HUES48 (cell line): ENCODE results near the gene PLGRKT.
"Not testable (repeated sequence)": the region's sequence is repeated elsewhere in the genome, so short reads cannot be mapped to it uniquely, and the experiment has no call there.

Experiments
- H3K27ac ChIP-seq: one replicate; pipeline ENCODE4 v1.7.0; 2013; ENCODE audit warnings: low read depth, low read length, inconsistent platforms
- H3K27me3 ChIP-seq: 2 replicates; pipeline ENCODE4 v1.6.1; 2013; ENCODE audit warnings: mild to moderate bottlenecking, low read length; ENCODE audit not compliant: control insufficient read depth, insufficient read depth
- H3K36me3 ChIP-seq: 2 replicates; pipeline ENCODE4 v1.6.1; 2013; ENCODE audit warnings: low read length; ENCODE audit not compliant: control insufficient read depth, insufficient read depth
- H3K4me1 ChIP-seq: 2 replicates; pipeline ENCODE4 v1.6.1; 2013; ENCODE audit warnings: mild to moderate bottlenecking, low read length; ENCODE audit not compliant: control insufficient read depth, insufficient read depth
- H3K4me3 ChIP-seq: 2 replicates; pipeline ENCODE4 v1.5.1; 2013; ENCODE audit warnings: mild to moderate bottlenecking, low read depth, low read length
- H3K9ac ChIP-seq: 2 replicates; pipeline ENCODE4 v1.6.1; 2013; ENCODE audit warnings: mild to moderate bottlenecking, low read depth, low read length, moderate library complexity
- H3K9me3 ChIP-seq: 2 replicates; pipeline ENCODE4 v1.6.1; 2013; ENCODE audit warnings: low read length; ENCODE audit not compliant: control insufficient read depth, insufficient read depth

PLGRKT gene

DNA sequence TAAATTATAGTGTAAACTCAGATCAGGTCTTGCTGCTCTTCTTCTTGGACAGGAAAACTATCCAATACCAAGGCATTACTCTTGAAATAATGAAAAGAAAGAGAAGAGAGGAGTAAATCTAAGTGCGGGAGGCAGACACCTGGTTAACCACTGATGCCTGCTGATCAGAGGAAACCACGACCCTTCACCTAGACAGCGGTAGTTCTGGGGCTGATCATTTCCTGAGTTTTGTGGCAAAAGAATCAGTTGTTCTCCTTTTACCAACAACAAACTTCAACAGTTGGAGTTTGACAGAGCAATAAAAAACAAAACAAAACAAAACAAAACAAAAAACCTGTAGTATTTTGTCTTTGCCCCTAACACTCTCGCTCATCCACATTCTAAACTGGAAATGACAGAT lies 101.0 kb downstream of the PLGRKT start:
- Histone ChIP-seq H3K9ac (no peak overlapping the region), H3K36me3 (no peaks in the 10 kb centered on the region), H3K4me1 (peaks cover 4% of the 10 kb centered on the region; the same call in 1 of the 2 replicates), H3K27ac (no peak overlapping the region), H3K4me3 (no peak overlapping the region), H3K9me3 (no peaks in the 10 kb centered on the region), H3K27me3 (no peaks in the 10 kb centered on the region)

DNA sequence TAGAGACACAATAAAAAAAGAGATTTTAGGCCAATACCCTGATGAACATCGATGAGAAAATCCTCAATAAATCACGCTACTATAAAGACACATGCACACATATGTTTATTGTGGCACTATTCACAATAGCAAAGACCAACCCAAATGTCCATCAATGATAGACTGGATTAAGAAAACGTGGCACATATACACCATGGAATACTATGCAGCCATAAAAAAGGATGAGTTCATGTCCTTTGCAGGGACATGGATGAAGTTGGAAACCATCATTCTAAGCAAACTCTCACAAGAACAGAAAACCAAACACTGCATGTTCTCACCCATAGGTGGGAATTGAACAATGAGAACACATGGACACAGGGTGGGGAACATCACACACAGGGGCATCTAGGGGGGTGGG lies 106.4 kb downstream of the PLGRKT start:
- not testable (repeated sequence) for H3K36me3 ChIP-seq, H3K27me3 ChIP-seq, H3K9ac ChIP-seq, H3K4me3 ChIP-seq, H3K9me3 ChIP-seq, H3K27ac ChIP-seq, H3K4me1 ChIP-seq

DNA sequence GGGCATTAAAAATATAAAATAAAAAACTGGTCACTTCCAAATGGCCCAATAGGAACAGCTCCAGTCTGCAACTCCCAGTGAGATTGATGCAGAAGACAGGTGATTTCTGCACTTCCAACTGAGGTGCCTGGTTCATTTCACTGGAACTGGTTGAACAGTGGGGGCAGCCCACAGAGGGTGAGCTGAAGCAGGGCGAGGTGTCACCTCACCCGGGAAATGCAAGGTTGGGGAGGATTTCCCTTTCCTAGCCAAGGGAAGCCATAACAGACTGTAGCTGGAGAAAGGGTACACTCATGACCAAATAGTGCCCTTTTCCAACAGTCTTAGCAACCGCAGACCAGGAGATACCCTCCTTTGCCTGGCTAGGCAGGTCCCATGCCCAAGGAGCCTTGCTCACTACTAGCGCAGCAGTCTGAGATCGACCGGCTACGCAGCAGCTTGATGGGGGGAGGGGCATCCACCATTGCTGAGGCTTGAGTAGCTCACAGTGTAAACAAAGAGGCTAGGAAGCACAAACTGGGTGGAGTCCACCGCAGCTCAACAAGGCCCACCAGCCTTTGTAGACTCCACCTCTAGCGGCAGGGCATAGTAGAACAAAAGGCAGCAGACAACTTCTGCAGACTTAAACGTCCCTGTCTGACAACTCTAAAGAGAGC lies 110.7 kb downstream of the PLGRKT start:
- H3K9me3 ChIP-seq = no peaks in the 10 kb centered on the region
- no peaks in the 10 kb centered on the region for H3K27me3 ChIP-seq
- peaks cover 5% of the 10 kb centered on the region for H3K4me1 ChIP-seq
- H3K27ac ChIP-seq = no peak overlapping the region
- H3K4me3 ChIP-seq = peak overlapping the region; percentile 37
- peak overlapping the region; percentile 4; the same call in 1 of the 2 replicates for H3K9ac ChIP-seq
- H3K36me3 ChIP-seq = no peaks in the 10 kb centered on the region

DNA sequence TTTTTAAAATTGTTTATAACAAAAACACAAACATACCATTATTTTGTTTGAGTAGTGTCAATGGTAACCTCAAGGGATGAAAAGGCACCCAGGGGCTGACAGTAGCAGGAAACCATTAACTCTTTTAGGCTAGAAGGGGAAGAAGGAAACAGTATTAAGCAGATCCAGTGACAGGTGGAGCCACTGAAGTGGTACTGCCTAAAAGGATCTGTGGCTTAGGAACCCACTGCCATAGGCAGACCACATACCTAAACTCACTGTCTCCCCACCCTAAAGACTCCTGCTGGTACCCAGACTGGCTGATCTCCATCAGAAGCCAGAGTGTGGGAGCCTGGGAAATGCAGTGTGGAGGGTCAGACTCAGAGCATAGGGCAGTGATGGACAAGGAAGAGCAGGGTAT lies 111.5 kb downstream of the PLGRKT start:
- Histone ChIP-seq H3K27me3 (no peaks in the 10 kb centered on the region), H3K9me3 (no peaks in the 10 kb centered on the region), H3K4me1 (peaks cover 5% of the 10 kb centered on the region), H3K27ac (no peak overlapping the region), H3K9ac (no peak overlapping the region), H3K4me3 (no peak overlapping the region), H3K36me3 (no peaks in the 10 kb centered on the region)

DNA sequence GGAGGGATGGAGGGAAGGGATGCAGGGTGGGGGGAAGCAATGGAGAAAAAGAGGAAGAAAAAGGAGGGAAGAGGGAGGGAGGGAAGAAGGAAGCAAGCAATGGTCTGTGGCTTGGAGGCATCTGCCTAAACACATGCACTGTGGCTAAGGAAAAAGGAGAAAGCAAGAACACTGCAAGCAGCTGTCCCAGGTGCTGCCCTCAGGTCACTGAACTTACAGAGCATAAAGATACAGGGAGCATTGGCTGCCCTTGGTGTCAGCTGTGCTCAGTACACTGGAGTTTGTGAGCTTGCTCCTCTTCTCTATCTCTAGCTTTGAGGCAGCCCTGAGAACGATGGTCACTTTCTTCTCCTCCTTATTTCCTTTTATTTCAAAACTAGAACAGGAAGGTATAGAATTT lies 116.1 kb downstream of the PLGRKT start:
- H3K4me3 ChIP-seq, H3K36me3 ChIP-seq, H3K9ac ChIP-seq, H3K27me3 ChIP-seq, H3K27ac ChIP-seq, H3K4me1 ChIP-seq, H3K9me3 ChIP-seq: not testable (repeated sequence)

DNA sequence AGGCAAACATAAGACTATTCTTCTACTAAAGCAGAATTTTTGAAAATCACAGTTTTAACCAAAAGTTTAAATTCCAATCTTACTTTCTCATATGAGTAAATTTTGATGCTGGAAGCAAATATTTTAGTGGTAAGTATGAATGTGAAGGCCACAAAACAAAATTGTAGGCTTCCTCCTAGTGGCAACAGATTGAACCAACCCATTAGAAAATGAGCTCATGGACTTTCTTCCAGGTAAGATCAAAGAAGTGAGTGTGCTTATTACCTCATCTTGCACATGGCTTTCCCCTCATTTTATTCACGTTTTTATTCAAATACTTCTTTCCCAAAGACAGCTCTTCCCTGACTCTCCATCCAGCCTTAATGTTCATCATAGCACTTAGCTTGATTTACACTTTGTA lies 116.7 kb downstream of the PLGRKT start:
- no peak overlapping the region for H3K9ac ChIP-seq
- H3K27me3 ChIP-seq = no peaks in the 10 kb centered on the region
- no peaks in the 10 kb centered on the region for H3K4me1 ChIP-seq
- no peaks in the 10 kb centered on the region for H3K9me3 ChIP-seq
- H3K36me3 ChIP-seq = no peaks in the 10 kb centered on the region
- H3K27ac ChIP-seq = no peak overlapping the region
- H3K4me3 ChIP-seq = no peak overlapping the region

DNA sequence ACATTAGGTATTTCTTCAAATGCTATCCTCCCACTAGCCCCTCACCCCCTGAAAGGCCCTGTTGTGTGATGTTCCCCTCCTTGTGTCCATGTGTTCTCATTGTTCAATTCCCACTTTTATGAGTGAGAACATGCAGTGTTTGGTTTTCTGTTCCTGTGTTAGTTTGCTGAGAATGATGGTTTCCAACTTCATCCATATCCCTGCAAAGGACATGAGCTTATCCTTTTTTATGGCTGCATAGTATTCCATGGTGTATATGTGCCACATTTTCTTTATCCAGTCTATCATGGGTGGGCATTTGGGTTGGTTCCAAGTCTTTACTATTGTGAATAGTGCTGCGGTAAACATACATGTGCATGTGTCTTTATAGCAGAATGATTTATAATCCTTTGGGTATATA lies 121.3 kb downstream of the PLGRKT start:
- not testable (repeated sequence) for H3K27ac ChIP-seq, H3K27me3 ChIP-seq, H3K4me1 ChIP-seq, H3K36me3 ChIP-seq, H3K4me3 ChIP-seq, H3K9ac ChIP-seq, H3K9me3 ChIP-seq

DNA sequence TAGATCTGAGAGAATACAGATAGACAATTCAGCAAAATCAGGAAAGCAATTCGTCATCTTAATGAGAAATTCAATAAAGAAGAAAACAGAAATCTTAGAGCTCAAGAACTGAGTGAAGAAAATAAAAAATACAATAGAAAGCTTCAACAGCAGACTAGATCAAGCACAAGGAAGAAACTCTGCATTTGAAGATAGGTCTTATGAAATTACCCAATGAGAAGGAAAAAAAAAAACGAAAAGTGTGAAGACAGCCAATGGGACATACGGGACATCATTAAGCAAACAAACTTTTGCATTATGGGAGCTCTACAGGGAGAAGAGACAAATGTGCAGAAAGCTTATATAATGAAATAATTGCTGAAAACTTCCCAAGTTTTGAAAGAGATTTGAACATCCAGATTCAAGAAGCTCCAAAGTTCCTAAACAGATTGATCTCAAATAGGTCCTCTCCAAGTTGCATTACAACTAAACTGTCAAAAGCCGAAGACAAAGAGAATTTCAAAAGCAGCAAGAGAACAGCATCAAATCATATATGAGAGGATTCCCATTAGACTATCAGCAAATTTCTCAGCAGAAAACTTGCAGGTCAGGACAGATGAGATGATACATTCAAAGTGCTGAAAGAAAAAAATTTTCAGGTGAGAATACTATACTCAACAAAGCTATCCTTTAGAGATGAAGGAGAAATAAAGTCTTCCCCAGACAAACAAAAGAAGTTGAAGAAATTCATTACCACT lies 122.4 kb downstream of the PLGRKT start:
- Histone ChIP-seq H3K4me3 (no peak overlapping the region), H3K4me1 (no peaks in the 10 kb centered on the region), H3K9me3 (peaks cover 3% of the 10 kb centered on the region; the same call in 1 of the 2 replicates), H3K27me3 (no peaks in the 10 kb centered on the region), H3K9ac (no peak overlapping the region), H3K36me3 (no peaks in the 10 kb centered on the region), H3K27ac (no peak overlapping the region)

DNA sequence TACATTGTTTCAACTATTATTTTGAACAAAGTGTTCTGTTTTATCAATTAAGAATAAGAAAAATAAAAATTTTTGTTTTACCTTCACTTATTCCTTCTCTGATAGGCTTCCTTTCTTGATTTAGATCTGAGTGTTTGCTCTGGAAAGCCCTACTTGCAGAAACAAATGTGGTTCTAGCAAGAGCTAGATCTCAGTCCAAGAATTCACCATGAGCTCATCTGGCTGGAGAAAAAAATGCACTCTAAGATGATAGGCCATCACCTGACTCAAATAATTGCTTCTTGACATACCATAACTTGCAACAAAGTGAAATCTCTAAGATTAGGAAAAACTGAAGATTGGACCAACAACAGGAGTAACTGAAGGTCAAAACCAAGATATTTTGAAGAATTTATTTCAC lies 126.9 kb downstream of the PLGRKT start:
- Histone ChIP-seq H3K36me3 (no peaks in the 10 kb centered on the region), H3K27me3 (no peaks in the 10 kb centered on the region), H3K9ac (no peak overlapping the region), H3K4me1 (no peaks in the 10 kb centered on the region), H3K27ac (no peak overlapping the region), H3K9me3 (peaks cover 3% of the 10 kb centered on the region; the same call in 1 of the 2 replicates), H3K4me3 (no peak overlapping the region)
